ENCODE data around the gene GSTCD. TPM values are rescaled to one million over a fixed set of nuclear protein-coding genes. Genes with fewer than 3 reads are reported as not detected.

GSTCD gene
- total RNA-seq, 3 donors from 2014 or later (not counting 1 experiment from before 2014, with no cell fraction given) = 5.6 to 7.7 (median 6.2) TPM

- intact Hi-C loops (cut with micrococcal nuclease) = no loop called here
- no peaks in the 10 kb centered on the region for H3K36me3 ChIP-seq (ENCODE audit: control insufficient read depth, insufficient read depth, low read length)
- Mint-ChIP-seq H3K4me3 (no peak overlapping the region), H3K27me3 (ENCODE audit: low read depth in 2 of 2) (no peaks in the 10 kb centered on the region), H3K9me3 (no peaks in the 10 kb centered on the region), H3K27ac (no peak overlapping the region), H3K4me1 (no peaks in the 10 kb centered on the region), H3K36me3 (no peaks in the 10 kb centered on the region)
- no peaks in the 10 kb centered on the region for H3K4me1 ChIP-seq (ENCODE audit: control insufficient read depth, insufficient read depth, low read length)
- ATAC-seq (no peak), DNase-seq (no peak)
- TF ChIP-seq CTCF (IDR thresholded peaks at IDR 0.05) = no peak
- H3K27ac ChIP-seq (ENCODE audit: low read length) = no peak overlapping the region
- peaks cover 3% of the 10 kb centered on the region for H3K9me3 ChIP-seq (ENCODE audit: control insufficient read depth, insufficient read depth, low read length)
- no peaks in the 10 kb centered on the region for H3K27me3 ChIP-seq (ENCODE audit: control insufficient read depth, insufficient read depth, low read length)
- H3K4me3 ChIP-seq (ENCODE audit: low read length) = no peak overlapping the region
Measured at GRCh38 chr4:105875233-105875632, 166.6 kb downstream of the GSTCD start.

GRCh38 chr4:105878668-105879067 lies 170.1 kb downstream of the GSTCD start:
- Histone ChIP-seq H3K9me3 (ENCODE audit: control insufficient read depth, insufficient read depth, low read length) (peaks cover 5% of the 10 kb centered on the region), H3K36me3 (ENCODE audit: control insufficient read depth, insufficient read depth, low read length) (no peaks in the 10 kb centered on the region), H3K4me1 (ENCODE audit: control insufficient read depth, insufficient read depth, low read length) (no peaks in the 10 kb centered on the region), H3K4me3 (ENCODE audit: low read length) (no peak overlapping the region), H3K27me3 (ENCODE audit: control insufficient read depth, insufficient read depth, low read length) (no peaks in the 10 kb centered on the region), H3K27ac (ENCODE audit: low read length) (no peak overlapping the region)
- intact Hi-C loops (cut with micrococcal nuclease) = no loop called here
- no peak for TF ChIP-seq CTCF (IDR thresholded peaks at IDR 0.05)
- H3K4me3 Mint-ChIP-seq = no peak overlapping the region
- ATAC-seq (no peak), DNase-seq (no peak)
- H3K36me3 Mint-ChIP-seq = no peaks in the 10 kb centered on the region
- H3K27me3 Mint-ChIP-seq (ENCODE audit: low read depth in 2 of 2) = no peaks in the 10 kb centered on the region
- H3K9me3 Mint-ChIP-seq = peaks cover 2 to 3% of the 10 kb centered on the region in 2 donors
- H3K27ac Mint-ChIP-seq = no peak overlapping the region
- no peaks in the 10 kb centered on the region for H3K4me1 Mint-ChIP-seq
- WGBS (ENCODE audit: insufficient coverage) = 67% methylated on average over 1 of the region's 2 CpGs

GRCh38 chr4:105887508-105887907 lies 178.9 kb downstream of the GSTCD start:
- no peaks in the 10 kb centered on the region for H3K36me3 ChIP-seq (ENCODE audit: control insufficient read depth, insufficient read depth, low read length)
- Mint-ChIP-seq H3K27me3 (ENCODE audit: low read depth in 2 of 2) (peaks cover 0 to 3% of the 10 kb centered on the region in 2 donors), H3K9me3 (peaks cover 7 to 11% of the 10 kb centered on the region in 2 donors), H3K4me3 (no peak overlapping the region), H3K27ac (no peak overlapping the region), H3K4me1 (no peaks in the 10 kb centered on the region), H3K36me3 (no peaks in the 10 kb centered on the region)
- no peaks in the 10 kb centered on the region for H3K4me1 ChIP-seq (ENCODE audit: control insufficient read depth, insufficient read depth, low read length)
- TF ChIP-seq CTCF (IDR thresholded peaks at IDR 0.05) = no peak
- intact Hi-C loops (cut with micrococcal nuclease) = no loop called here
- H3K9me3 ChIP-seq (ENCODE audit: control insufficient read depth, insufficient read depth, low read length) = no peaks in the 10 kb centered on the region
- WGBS (ENCODE audit: insufficient coverage) = 84% methylated on average over 2 of the region's 2 CpGs
- no peak for ATAC-seq
- no peak for DNase-seq
- H3K27me3 ChIP-seq (ENCODE audit: control insufficient read depth, insufficient read depth, low read length) = no peaks in the 10 kb centered on the region
- H3K4me3 ChIP-seq (ENCODE audit: low read length) = no peak overlapping the region
- H3K27ac ChIP-seq (ENCODE audit: low read length) = no peak overlapping the region

Data from natural killer cell (primary cell).